CD4-positive, alpha-beta T cell treated with Interleukin-15 for 4 hours (primary cell): ENCODE results near the gene NUTF2.

Experiments used
- DNase-seq: peaks from one replicate; pipeline ENCODE4 v3.0.0-alpha.2; 2020; ENCODE audit warnings: low spot score

The NUTF2 gene

GRCh38 chr16:67837811-67838210 lies 8.9 kb upstream of the NUTF2 start:
- DNase-seq: no peak

GRCh38 chr16:67841198-67841815 lies 5.4 kb upstream of the NUTF2 start:
- no peak for DNase-seq

GRCh38 chr16:67841816-67842508 lies 4.8 kb upstream of the NUTF2 start, which contains the start of gene THAP11:
THAP11 (plus strand) TSS chr16:67842320; CDS start chr16:67842555, 235 bp downstream.
- DNase-seq: peak; percentile 96

GRCh38 chr16:67842509-67843342 lies 4.0 kb upstream of the NUTF2 start:
- peak; percentile 61 for DNase-seq

- DNase-seq: no peak
Observed at GRCh38 chr16:67843343-67843765, 3.4 kb upstream of the NUTF2 start.

- DNase-seq: no peak
Observed at GRCh38 chr16:67844497-67844896, 2.2 kb upstream of the NUTF2 start.

- no peak for DNase-seq
Observed at GRCh38 chr16:67845291-67846062, 1.3 kb upstream of the NUTF2 start.

- no peak for DNase-seq
Observed at GRCh38 chr16:67846063-67846319, 742 bp upstream of the NUTF2 start.

- DNase-seq: peak; percentile 59
Observed at GRCh38 chr16:67847064-67847861, 530 bp downstream of the NUTF2 start, which contains the start of gene CENPT. CENPT (minus strand) TSS chr16:67847693; CDS start chr16:67833859, 13,834 bp downstream.

- DNase-seq: no peak
Observed at GRCh38 chr16:67848118-67848517, 1.4 kb downstream of the NUTF2 start.

- no peak for DNase-seq
Observed at GRCh38 chr16:67853670-67854069, 6.9 kb downstream of the NUTF2 start.

- DNase-seq: no peak
Observed at GRCh38 chr16:67855789-67856188, 9.1 kb downstream of the NUTF2 start.

- no peak for DNase-seq
Observed at GRCh38 chr16:67856927-67857546, 10.3 kb downstream of the NUTF2 start.

- peak; percentile 79 for DNase-seq
Observed at GRCh38 chr16:67857547-67858233, 11.0 kb downstream of the NUTF2 start.

GRCh38 chr16:67858500-67858899 lies 11.8 kb downstream of the NUTF2 start:
- no peak for DNase-seq

GRCh38 chr16:67860589-67861398 lies 14.1 kb downstream of the NUTF2 start:
- no peak for DNase-seq

GRCh38 chr16:67861877-67862276 lies 15.1 kb downstream of the NUTF2 start:
- no peak for DNase-seq

- no peak for DNase-seq
Observed at GRCh38 chr16:67862623-67863583, 16.2 kb downstream of the NUTF2 start.
